GM12878 (cell line): ENCODE results near the gene FZR1. TPM values are rescaled to one million over a fixed set of nuclear protein-coding genes. Genes with fewer than 3 reads are reported as not detected.

Source experiments
- CHD1 ChIP-seq: IDR thresholded peaks from 2 replicates; pipeline ENCODE4 v1.6.1; 2012; ENCODE audit warnings: low read depth, low read length, improper control_type of control experiment
- CHD4 ChIP-seq: fragments of 200-600 bp; sonication (generic); IDR thresholded peaks from 2 replicates; pipeline ENCODE4 v1.6.1; 2016; ENCODE audit warnings: mild to moderate bottlenecking
- CUX1 ChIP-seq: IDR thresholded peaks from 2 replicates; pipeline ENCODE4 v1.6.1; 2012; ENCODE audit warnings: improper control_type of control experiment, low read depth, low read length; ENCODE audit not compliant: insufficient replicate concordance
- ESRRA ChIP-seq: IDR thresholded peaks from 2 replicates; pipeline ENCODE4 v1.6.1; 2012; ENCODE audit warnings: mild to moderate bottlenecking, low read length, improper control_type of control experiment
- GATAD2B ChIP-seq: fragments of 450-650 bp; conservative IDR thresholded peaks from 2 replicates; pipeline ENCODE4 v1.6.1; 2017; ENCODE audit warnings: low read depth, mild to moderate bottlenecking, moderate library complexity
- PAX5 ChIP-seq: IDR thresholded peaks from 2 replicates; pipeline ENCODE4 v1.6.1; 2011; ENCODE audit warnings: low read depth, low read length, borderline replicate concordance
- PAX8 ChIP-seq: fragments of 450-650 bp; IDR thresholded peaks from 2 replicates; pipeline ENCODE4 v1.6.1; 2017; ENCODE audit warnings: mild to moderate bottlenecking, moderate library complexity
- PML ChIP-seq: IDR thresholded peaks from 2 replicates; pipeline ENCODE4 v1.6.1; 2012; ENCODE audit warnings: low read length, inconsistent platforms
- POLR2A ChIP-seq: IDR thresholded peaks from 2 replicates; pipeline ENCODE4 v1.6.1; 2011; ENCODE audit warnings: low read depth, mild to moderate bottlenecking, low read length
- POLR2AphosphoS2 ChIP-seq: IDR thresholded peaks from 2 replicates; pipeline ENCODE4 v1.6.1; 2011; ENCODE audit warnings: low read depth, mild to moderate bottlenecking, low read length, improper control_type of control experiment, moderate library complexity
- POU2F2 ChIP-seq: IDR thresholded peaks from 3 replicates; pipeline ENCODE4 v1.6.1; 2011; ENCODE audit warnings: low read depth, mild to moderate bottlenecking, low read length, borderline replicate concordance
- RBBP5 ChIP-seq: fragments of 200-600 bp; sonication (generic); conservative IDR thresholded peaks from 2 replicates; pipeline ENCODE4 v1.6.1; 2016
- SMAD5 ChIP-seq: IDR thresholded peaks from 2 replicates; pipeline ENCODE4 v1.6.1; 2016; ENCODE audit warnings: antibody characterized with exemption, low read depth
- TCF12 ChIP-seq: IDR thresholded peaks from 2 replicates; pipeline ENCODE4 v1.6.1; 2011; ENCODE audit warnings: low read depth, mild to moderate bottlenecking, low read length
- ZBED1 ChIP-seq: IDR thresholded peaks from 2 replicates; pipeline ENCODE4 v1.6.1; 2016; ENCODE audit warnings: borderline replicate concordance
- ZBTB4 ChIP-seq: fragments of 450-650 bp; formaldehyde crosslinking; IDR thresholded peaks from 2 replicates; pipeline ENCODE4 v1.4.0; 2022; ENCODE audit warnings: mild to moderate bottlenecking, moderate library complexity
- polyA plus RNA-seq, 11 experiments: library from polyadenylated mRNA; depleted of rRNA in 4 of 11; unstranded in 6 of 11; stranded (reverse) in 5 of 11; fragments of >200 nt; fragmentation: Nextera tagmentation in 4 of 11; fragmentation: Illumina TruSeq in 1 of 11; extraction: Ambion mirVana in 4 of 11; extraction: Trizol in 1 of 11; gene quantifications; 1 replicate in 1 of 11; 2 replicates in 10 of 11; pipeline versions ENCODE4 v1.2.1 to v1.2.3, GENCODE V29; 2011 to 2016; ENCODE audit warnings: inconsistent platforms in 2 of 11, missing spikeins in 2 of 11, low read depth in 1 of 11
- total RNA-seq, 4 experiments: library from RNA; depleted of rRNA in 3 of 4; stranded (reverse); fragments of >200 nt in 3 of 4; fragmentation: Illumina TruSeq in 1 of 4; extraction: Trizol in 1 of 4; gene quantifications; 2 replicates each; pipeline versions ENCODE4 v1.2.1 to v1.2.3, GENCODE V29; 2013 to 2021

Gene FZR1
- total and polyA plus RNA-seq, 10 of the 15 experiments (the other 5 are each of a cell fraction or from before 2014, with no cell fraction given): 0.11 to 44.2 (median 29.3) TPM

- TF ChIP-seq CUX1 (no peak), GATAD2B (peak; percentile 53; the same call in 1 of the 2 replicates), CHD1 (no peak), ZBED1 (no peak), PAX5 (peak; percentile 45; the same call in 1 of the 2 replicates), SMAD5 (no peak), POLR2AphosphoS2 (no peak), CHD4 (no peak), POLR2A (peak; percentile 86), TCF12 (0 out of 2 replicates have a peak, but pooled peaks have one; percentile 30), RBBP5 (no peak), PAX8 (no peak), ESRRA (no peak), POU2F2 (0 out of 3 replicates have a peak, but pooled peaks have one; percentile 17), PML (no peak), ZBTB4 (CRISPR knock-in tag) (no peak)
- TF ChIP-seq, all 136 proteins: peak for 37
Measured at GRCh38 chr19:3557461-3558248, 51.5 kb downstream of the FZR1 start, which contains the start of gene MFSD12 (continued).
